H9 (cell line): ENCODE data around the gene ZNF502. TPM values are rescaled to one million over a fixed set of nuclear protein-coding genes. Genes with fewer than 3 reads are reported as not detected.

Experiments
- DNase-seq: peaks from one replicate; pipeline ENCODE4 v3.0.0-alpha.2; 2017
- H2AFZ ChIP-seq: one replicate; pipeline ENCODE4 v1.6.1; 2013; ENCODE audit warnings: mild to moderate bottlenecking, low read length, control low read depth, moderate library complexity
- H2AK5ac ChIP-seq: 2 replicates; pipeline ENCODE4 v1.6.1; 2013; ENCODE audit warnings: low read length, control low read depth, mixed read lengths; ENCODE audit not compliant: insufficient read length
- H2BK120ac ChIP-seq: one replicate; pipeline ENCODE4 v1.6.1; 2013; ENCODE audit warnings: low read depth, mild to moderate bottlenecking, low read length, control low read depth, inconsistent platforms; ENCODE audit not compliant: poor library complexity, severe bottlenecking
- H2BK12ac ChIP-seq: 2 replicates; pipeline ENCODE4 v1.6.1; 2013; ENCODE audit warnings: low read length, control low read depth, mixed read lengths, low read depth; ENCODE audit not compliant: insufficient read length
- H2BK15ac ChIP-seq: 2 replicates; pipeline ENCODE4 v1.6.1; 2013; ENCODE audit warnings: low read depth, low read length, control low read depth
- H2BK20ac ChIP-seq: one replicate; pipeline ENCODE4 v1.6.1; 2013; ENCODE audit warnings: low read depth, mild to moderate bottlenecking, low read length, control low read depth, inconsistent platforms; ENCODE audit not compliant: poor library complexity, severe bottlenecking
- H2BK5ac ChIP-seq: 2 replicates; pipeline ENCODE4 v1.6.1; 2013; ENCODE audit warnings: low read length, control low read depth, mixed read lengths; ENCODE audit not compliant: insufficient read length
- H3K14ac ChIP-seq: 2 replicates; pipeline ENCODE4 v1.6.1; 2013; ENCODE audit warnings: low read length, control low read depth; ENCODE audit not compliant: insufficient read depth
- H3K18ac ChIP-seq: 2 replicates; pipeline ENCODE4 v1.6.1; 2013; ENCODE audit warnings: low read depth, mild to moderate bottlenecking, mixed read lengths, low read length, control low read depth; ENCODE audit not compliant: insufficient read length
- H3K23ac ChIP-seq: 2 replicates; pipeline ENCODE4 v1.6.1; 2013; ENCODE audit warnings: low read length, control low read depth, mixed read lengths, low read depth; ENCODE audit not compliant: insufficient read length
- H3K23me2 ChIP-seq: 2 replicates; pipeline ENCODE4 v1.6.1; 2013; ENCODE audit warnings: low read depth, mild to moderate bottlenecking, mixed read lengths, low read length, control low read depth; ENCODE audit not compliant: insufficient read length, poor library complexity, severe bottlenecking
- H3K27ac ChIP-seq: 2 replicates; pipeline ENCODE4 v1.5.1; 2013; ENCODE audit warnings: low read length, control low read depth, mixed read lengths, low read depth; ENCODE audit not compliant: insufficient read length
- H3K27me3 ChIP-seq: 2 replicates; pipeline ENCODE4 v1.6.1; 2013; ENCODE audit warnings: low read length, control low read depth, inconsistent platforms; ENCODE audit not compliant: insufficient read depth
- H3K4ac ChIP-seq: 2 replicates; pipeline ENCODE4 v1.6.1; 2013; ENCODE audit warnings: low read depth, mild to moderate bottlenecking, control low read depth, inconsistent platforms, low read length, moderate library complexity
- H3K4me1 ChIP-seq: 2 replicates; pipeline ENCODE4 v1.6.1; 2013; ENCODE audit warnings: low read length, control low read depth, inconsistent platforms; ENCODE audit not compliant: insufficient read depth
- H3K4me2 ChIP-seq: 2 replicates; pipeline ENCODE4 v1.6.1; 2013; ENCODE audit warnings: low read length, control low read depth, mixed read lengths; ENCODE audit not compliant: insufficient read length, insufficient read depth
- H3K56ac ChIP-seq: 2 replicates; pipeline ENCODE4 v1.6.1; 2013; ENCODE audit warnings: low read depth, mild to moderate bottlenecking, mixed read lengths, low read length, control low read depth; ENCODE audit not compliant: insufficient read length
- H3K79me1 ChIP-seq: 2 replicates; pipeline ENCODE4 v1.6.1; 2013; ENCODE audit warnings: low read depth, mild to moderate bottlenecking, moderate library complexity, low read length, control low read depth, inconsistent platforms; ENCODE audit not compliant: insufficient read depth, poor library complexity, severe bottlenecking
- H3K79me2 ChIP-seq: 2 replicates; pipeline ENCODE4 v1.6.1; 2013; ENCODE audit warnings: low read length, control low read depth, inconsistent platforms; ENCODE audit not compliant: insufficient read depth
- H3K9ac ChIP-seq: 2 replicates; pipeline ENCODE4 v1.6.1; 2013; ENCODE audit warnings: low read length, control low read depth, mixed read lengths; ENCODE audit not compliant: insufficient read length; ENCODE audit errors: extremely low read depth
- H3K9me3 ChIP-seq: one replicate; pipeline ENCODE4 v1.6.1; 2013; ENCODE audit warnings: low read depth, low read length, inconsistent platforms; ENCODE audit not compliant: control insufficient read depth
- H3T11ph ChIP-seq: one replicate; pipeline ENCODE4 v1.6.1; 2013; ENCODE audit warnings: mild to moderate bottlenecking, low read length, control low read depth, inconsistent platforms
- H4K20me1 ChIP-seq: one replicate; pipeline ENCODE4 v1.6.1; 2013; ENCODE audit not compliant: control insufficient read depth, insufficient read length, insufficient read depth
- H4K5ac ChIP-seq: 2 replicates; pipeline ENCODE4 v1.6.1; 2013; ENCODE audit warnings: low read depth, mild to moderate bottlenecking, mixed read lengths, low read length, control low read depth; ENCODE audit not compliant: insufficient read length
- H4K8ac ChIP-seq: replicated peaks from 2 replicates; pipeline ENCODE4 v1.6.1; 2013; ENCODE audit warnings: low read length, control low read depth, mixed read lengths, low read depth; ENCODE audit not compliant: insufficient read length
- H4K91ac ChIP-seq: 2 replicates; pipeline ENCODE4 v1.6.1; 2013; ENCODE audit warnings: low read depth, mild to moderate bottlenecking, moderate library complexity, mixed read lengths, low read length, control low read depth; ENCODE audit not compliant: insufficient read length
- H3K27ac Mint-ChIP-seq, 3 experiments: 2 replicates in 2 of 3; 3 replicates in 1 of 3; pipeline ENCODE4 v1.8.0; 2020 to 2021; ENCODE audit warnings: mixed read lengths in 3 of 3, mild to moderate bottlenecking in 1 of 3, moderate library complexity in 1 of 3
- H3K27me3 Mint-ChIP-seq: 2 replicates; pipeline ENCODE4 v1.8.0; 2021; ENCODE audit warnings: low read depth, mild to moderate bottlenecking, moderate library complexity, mixed read lengths
- H3K36me3 Mint-ChIP-seq, 3 experiments: 2 replicates in 2 of 3; 3 replicates in 1 of 3; pipeline ENCODE4 v1.8.0; 2020 to 2021; ENCODE audit warnings: low read depth in 3 of 3, mixed read lengths in 3 of 3; ENCODE audit not compliant: insufficient read depth in 1 of 3
- H3K4me1 Mint-ChIP-seq, 2 experiments: 2 replicates each; pipeline ENCODE4 v1.8.0; 2020; ENCODE audit warnings: mixed read lengths in 2 of 2
- H3K4me3 Mint-ChIP-seq, 2 experiments: 2 replicates in 1 of 2; 3 replicates in 1 of 2; pipeline ENCODE4 v1.8.0; 2020 to 2021; ENCODE audit warnings: mild to moderate bottlenecking in 2 of 2, mixed read lengths in 2 of 2, moderate library complexity in 1 of 2
- H3K9me3 Mint-ChIP-seq, 2 experiments: 2 replicates in 1 of 2; 3 replicates in 1 of 2; pipeline ENCODE4 v1.8.0; 2020; ENCODE audit warnings: mild to moderate bottlenecking in 2 of 2, mixed read lengths in 2 of 2, moderate library complexity in 1 of 2
- WGBS: extraction: QIAGEN DNeasy Blood & Tissue Kit; methylation state at CpG from one replicate; pipeline ENCODE4 v1.1.7; 2013; ENCODE audit warnings: missing lambda C conversion rate, low lambda C conversion rate, mixed read lengths; ENCODE audit not compliant: insufficient read length; ENCODE audit errors: extremely low coverage; 5-methylcytosine and 5-hydroxymethylcytosine counted together
- total RNA-seq: library from RNA; stranded (reverse); gene quantifications from 2 replicates; pipeline ENCODE4 v1.2.1, GENCODE V29; 2021
- TF ChIP-seq, protein P1 (sequence below): fragments of 200-600 bp; sonication (generic); conservative IDR thresholded peaks from 3 replicates; pipeline ENCODE4 v1.8.0; 2021; ENCODE audit warnings: antibody characterized with exemption, mild to moderate bottlenecking

Gene ZNF502
- total RNA-seq, 1 experiment from 2014 or later, result not detected

DNA sequence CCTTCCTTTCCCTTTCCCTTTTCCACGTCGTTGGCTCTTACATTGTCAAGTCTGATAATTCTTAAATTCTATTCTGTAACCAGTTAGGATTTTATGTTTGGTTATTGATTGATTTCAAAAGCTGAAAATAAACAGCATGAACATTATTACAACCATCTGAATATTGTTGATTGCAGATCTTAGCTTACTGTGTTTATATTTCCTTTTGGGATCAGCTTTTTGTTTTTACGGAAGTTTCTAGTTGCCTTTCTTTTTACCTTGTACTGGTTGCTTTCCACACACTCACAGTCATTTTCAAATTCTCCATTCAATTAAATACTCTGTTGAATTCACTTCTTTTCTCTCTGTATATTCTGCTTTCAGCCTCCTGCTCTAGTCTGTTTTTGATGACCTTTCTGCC is 47.3 kb upstream of the ZNF502 start:
- Histone ChIP-seq H3K18ac (no peak overlapping the region), H2AFZ (no peak overlapping the region), H2BK15ac (no peak overlapping the region), H3K23ac (no peak overlapping the region), H4K5ac (no peak overlapping the region), H3K79me2 (no peaks in the 10 kb centered on the region), H4K20me1 (no peaks in the 10 kb centered on the region), H4K91ac (no peak overlapping the region), H4K8ac (no peak overlapping the region), H2BK120ac (no peak overlapping the region), H3K9me3 (no peaks in the 10 kb centered on the region), H3T11ph (no peak overlapping the region), H2AK5ac (no peak overlapping the region), H3K79me1 (no peaks in the 10 kb centered on the region), H3K9ac (no peak overlapping the region), H3K27me3 (no peaks in the 10 kb centered on the region), H3K56ac (no peak overlapping the region), H3K4me1 (no peaks in the 10 kb centered on the region), H3K4ac (no peak overlapping the region), H3K4me2 (no peak overlapping the region), H2BK12ac (no peak overlapping the region), H3K14ac (no peak overlapping the region), H2BK20ac (no peak overlapping the region), H3K27ac (no peak overlapping the region), H3K23me2 (no peaks in the 10 kb centered on the region), H2BK5ac (no peak overlapping the region)
- no peaks in the 10 kb centered on the region for H3K4me1 Mint-ChIP-seq
- WGBS, result no CpG with 5 or more reads among the region's 3 CpGs
- DNase-seq, result no peak
- H3K4me3 Mint-ChIP-seq, result no peak overlapping the region
- H3K9me3 Mint-ChIP-seq, result peaks cover 3 to 6% of the 10 kb centered on the region in 2 experiments; a peak in 3 of 5 replicates
- TF ChIP-seq, protein P1, sequence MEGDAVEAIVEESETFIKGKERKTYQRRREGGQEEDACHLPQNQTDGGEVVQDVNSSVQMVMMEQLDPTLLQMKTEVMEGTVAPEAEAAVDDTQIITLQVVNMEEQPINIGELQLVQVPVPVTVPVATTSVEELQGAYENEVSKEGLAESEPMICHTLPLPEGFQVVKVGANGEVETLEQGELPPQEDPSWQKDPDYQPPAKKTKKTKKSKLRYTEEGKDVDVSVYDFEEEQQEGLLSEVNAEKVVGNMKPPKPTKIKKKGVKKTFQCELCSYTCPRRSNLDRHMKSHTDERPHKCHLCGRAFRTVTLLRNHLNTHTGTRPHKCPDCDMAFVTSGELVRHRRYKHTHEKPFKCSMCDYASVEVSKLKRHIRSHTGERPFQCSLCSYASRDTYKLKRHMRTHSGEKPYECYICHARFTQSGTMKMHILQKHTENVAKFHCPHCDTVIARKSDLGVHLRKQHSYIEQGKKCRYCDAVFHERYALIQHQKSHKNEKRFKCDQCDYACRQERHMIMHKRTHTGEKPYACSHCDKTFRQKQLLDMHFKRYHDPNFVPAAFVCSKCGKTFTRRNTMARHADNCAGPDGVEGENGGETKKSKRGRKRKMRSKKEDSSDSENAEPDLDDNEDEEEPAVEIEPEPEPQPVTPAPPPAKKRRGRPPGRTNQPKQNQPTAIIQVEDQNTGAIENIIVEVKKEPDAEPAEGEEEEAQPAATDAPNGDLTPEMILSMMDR, result no peak
- H3K36me3 Mint-ChIP-seq, result peaks cover 18 to 28% (median 21%) of the 10 kb centered on the region in 3 experiments
- H3K27ac Mint-ChIP-seq, result no peak overlapping the region
- H3K27me3 Mint-ChIP-seq, result no peaks in the 10 kb centered on the region
